Duodenal mucosa (tissue), 2 donors: Measurements from ENCODE around the gene DCDC2C.
"Not testable (repeated sequence)": the region's sequence is repeated elsewhere in the genome, so short reads cannot be mapped to it uniquely, and the experiment has no call there.

Source experiments
- H3K27ac ChIP-seq: one replicate; pipeline ENCODE4 v1.7.0; 2013; ENCODE audit warnings: low read depth, low read length
- H3K27me3 ChIP-seq, 2 donors: one replicate each; pipeline ENCODE4 v1.7.0; 2013; ENCODE audit warnings: low read length in 2 of 2, control low read depth in 1 of 2; ENCODE audit not compliant: insufficient read depth in 2 of 2, control insufficient read depth in 1 of 2
- H3K36me3 ChIP-seq, 2 donors: one replicate each; pipeline ENCODE4 v1.7.0; 2013; ENCODE audit warnings: low read length in 2 of 2, control low read depth in 1 of 2; ENCODE audit not compliant: insufficient read depth in 2 of 2, control insufficient read depth in 1 of 2
- H3K4me1 ChIP-seq, 2 donors: one replicate each; pipeline ENCODE4 v1.7.0; 2013; ENCODE audit warnings: low read length in 2 of 2, control low read depth in 1 of 2; ENCODE audit not compliant: insufficient read depth in 2 of 2, control insufficient read depth in 1 of 2
- H3K4me3 ChIP-seq, 2 donors: one replicate each; pipeline ENCODE4 v1.7.0; 2013; ENCODE audit warnings: low read length in 2 of 2, low read depth in 1 of 2
- H3K9ac ChIP-seq, 2 donors: one replicate each; pipeline ENCODE4 v1.7.0; 2013; ENCODE audit warnings: low read length in 2 of 2, low read depth in 1 of 2
- H3K9me3 ChIP-seq, 2 donors: one replicate each; pipeline ENCODE4 v1.7.0; 2013; ENCODE audit warnings: low read length in 2 of 2, control low read depth in 1 of 2; ENCODE audit not compliant: control insufficient read depth in 1 of 2

The DCDC2C gene

DNA sequence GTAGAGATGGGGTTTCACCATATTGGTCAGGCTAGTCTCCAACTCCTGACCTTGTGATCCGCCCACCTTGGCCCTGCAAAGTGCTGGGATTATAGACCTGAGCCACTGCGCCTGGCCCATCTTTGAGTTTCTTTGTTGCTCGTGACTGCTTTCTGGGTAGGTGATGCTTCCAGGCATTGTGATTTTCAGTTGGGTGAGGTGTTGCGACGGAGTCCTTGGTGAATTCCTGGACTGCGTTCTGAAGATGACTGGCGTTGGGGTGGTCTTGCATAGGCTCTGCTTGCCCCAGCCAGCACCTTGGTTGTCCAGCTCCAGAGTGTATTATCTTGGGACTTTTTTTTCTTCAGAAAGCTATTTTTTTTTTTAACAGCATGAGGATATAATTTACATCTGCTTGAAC, 103.4 kb downstream of the DCDC2C start:
- Histone ChIP-seq H3K4me3 (no peak overlapping the region), H3K4me1 (no peaks in the 10 kb centered on the region), H3K9ac (no peak overlapping the region), H3K27me3 (no peaks in the 10 kb centered on the region), H3K36me3 (no peaks in the 10 kb centered on the region), H3K27ac (no peak overlapping the region), H3K9me3 (peaks cover 0 to 4% of the 10 kb centered on the region in 2 donors)

DNA sequence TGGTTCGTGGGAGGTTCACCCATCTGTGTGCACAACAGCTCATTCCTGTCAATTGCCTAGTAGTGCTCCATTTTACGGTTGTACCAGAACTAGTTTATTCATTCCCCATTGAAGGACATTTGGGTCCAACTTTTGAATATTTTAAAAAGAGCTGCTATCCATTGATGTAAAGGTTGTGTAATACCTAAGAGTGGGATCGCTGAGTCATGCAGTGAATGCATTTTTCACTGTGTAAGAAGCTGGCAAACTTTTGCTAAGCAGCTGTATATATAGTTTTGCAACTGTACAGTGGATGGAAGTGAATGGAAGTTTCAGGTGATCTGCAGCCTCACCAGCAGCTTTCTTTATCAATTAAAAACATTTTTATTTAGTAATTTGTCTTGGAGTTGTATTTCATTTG, 104.5 kb downstream of the DCDC2C start:
- Histone ChIP-seq H3K36me3 (no peaks in the 10 kb centered on the region), H3K9me3 (peaks cover 0 to 4% of the 10 kb centered on the region in 2 donors), H3K27ac (no peak overlapping the region), H3K4me3 (no peak overlapping the region), H3K27me3 (no peaks in the 10 kb centered on the region), H3K9ac (no peak overlapping the region), H3K4me1 (no peaks in the 10 kb centered on the region)

DNA sequence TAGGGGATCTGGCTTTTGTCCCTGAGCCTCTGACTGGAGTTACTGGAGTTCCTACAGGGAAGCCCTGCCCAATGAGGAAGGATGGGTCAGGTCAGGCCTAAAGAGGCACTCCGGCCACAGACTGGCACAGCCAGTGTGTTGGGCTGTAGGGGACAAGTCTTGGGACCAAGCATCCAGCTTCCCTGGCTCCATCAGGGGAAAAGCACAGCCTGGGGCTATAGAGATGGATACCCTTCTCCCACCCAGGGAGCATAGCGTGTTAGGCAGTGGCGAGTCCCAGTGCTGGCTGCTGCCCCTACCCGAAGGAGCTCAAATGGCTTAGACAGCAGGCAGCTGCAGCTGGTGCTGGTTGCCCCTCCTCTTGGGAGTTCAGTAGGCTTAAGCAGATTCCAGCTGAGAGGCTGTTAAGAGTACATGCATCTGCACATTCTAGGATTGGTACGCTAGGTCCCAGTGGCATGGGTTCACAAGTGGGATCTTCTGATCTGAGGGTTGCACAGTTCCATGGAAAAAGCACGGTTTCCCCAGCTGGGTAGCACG, 111.4 kb downstream of the DCDC2C start:
- H3K4me1 ChIP-seq = no peaks in the 10 kb centered on the region
- H3K36me3 ChIP-seq = no peaks in the 10 kb centered on the region
- peaks cover 13 to 23% of the 10 kb centered on the region in 2 donors for H3K9me3 ChIP-seq
- H3K4me3 ChIP-seq = no peak overlapping the region
- H3K9ac ChIP-seq = no peak overlapping the region
- H3K27ac ChIP-seq = no peak overlapping the region
- no peaks in the 10 kb centered on the region for H3K27me3 ChIP-seq

DNA sequence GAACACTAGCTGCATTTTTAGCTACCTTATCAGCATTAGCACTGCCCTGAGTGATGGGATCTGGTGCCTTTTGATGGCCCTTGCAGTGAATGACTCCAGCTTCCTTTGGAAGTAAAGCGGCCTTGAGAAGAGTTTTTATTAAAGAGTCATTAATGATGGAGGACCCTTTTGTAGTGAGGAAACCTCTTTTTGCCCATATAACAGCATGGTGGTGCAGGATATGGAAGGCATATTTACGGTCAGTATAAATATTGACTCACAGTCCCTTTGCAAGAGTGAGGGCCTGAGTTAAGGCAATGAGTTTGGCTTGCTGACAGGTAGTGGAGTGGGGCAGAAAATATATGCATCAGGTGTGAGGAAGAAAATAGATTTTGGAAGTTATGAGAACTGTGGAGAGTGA, 113.8 kb downstream of the DCDC2C start:
- not testable (repeated sequence) for H3K9ac ChIP-seq, H3K36me3 ChIP-seq, H3K4me1 ChIP-seq, H3K27me3 ChIP-seq, H3K4me3 ChIP-seq, H3K27ac ChIP-seq
- peaks cover 13 to 23% of the 10 kb centered on the region in 2 donors for H3K9me3 ChIP-seq

DNA sequence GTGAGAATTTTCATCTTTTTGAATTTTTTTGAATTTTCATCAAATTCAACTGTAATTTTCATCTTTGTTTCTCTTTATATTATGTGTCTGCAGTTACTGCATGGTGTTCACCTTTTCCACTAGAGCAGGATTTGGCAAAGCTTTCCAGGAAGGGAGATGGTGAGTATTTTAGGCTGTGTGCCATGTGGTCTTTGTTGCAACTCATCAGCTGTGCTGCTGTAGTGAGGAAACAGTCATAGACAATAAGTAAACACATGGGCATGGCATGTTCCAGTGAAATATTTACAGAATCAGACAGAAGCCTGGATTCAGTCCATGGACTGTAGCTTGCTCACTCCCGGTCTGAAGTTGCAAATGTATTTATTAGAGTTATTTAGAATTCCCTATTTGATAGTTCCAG, 120.4 kb downstream of the DCDC2C start:
- Histone ChIP-seq H3K9ac (no peak overlapping the region), H3K27me3 (no peaks in the 10 kb centered on the region), H3K36me3 (no peaks in the 10 kb centered on the region), H3K4me3 (no peak overlapping the region), H3K4me1 (no peaks in the 10 kb centered on the region), H3K27ac (no peak overlapping the region), H3K9me3 (peaks cover 0 to 4% of the 10 kb centered on the region in 2 donors)

DNA sequence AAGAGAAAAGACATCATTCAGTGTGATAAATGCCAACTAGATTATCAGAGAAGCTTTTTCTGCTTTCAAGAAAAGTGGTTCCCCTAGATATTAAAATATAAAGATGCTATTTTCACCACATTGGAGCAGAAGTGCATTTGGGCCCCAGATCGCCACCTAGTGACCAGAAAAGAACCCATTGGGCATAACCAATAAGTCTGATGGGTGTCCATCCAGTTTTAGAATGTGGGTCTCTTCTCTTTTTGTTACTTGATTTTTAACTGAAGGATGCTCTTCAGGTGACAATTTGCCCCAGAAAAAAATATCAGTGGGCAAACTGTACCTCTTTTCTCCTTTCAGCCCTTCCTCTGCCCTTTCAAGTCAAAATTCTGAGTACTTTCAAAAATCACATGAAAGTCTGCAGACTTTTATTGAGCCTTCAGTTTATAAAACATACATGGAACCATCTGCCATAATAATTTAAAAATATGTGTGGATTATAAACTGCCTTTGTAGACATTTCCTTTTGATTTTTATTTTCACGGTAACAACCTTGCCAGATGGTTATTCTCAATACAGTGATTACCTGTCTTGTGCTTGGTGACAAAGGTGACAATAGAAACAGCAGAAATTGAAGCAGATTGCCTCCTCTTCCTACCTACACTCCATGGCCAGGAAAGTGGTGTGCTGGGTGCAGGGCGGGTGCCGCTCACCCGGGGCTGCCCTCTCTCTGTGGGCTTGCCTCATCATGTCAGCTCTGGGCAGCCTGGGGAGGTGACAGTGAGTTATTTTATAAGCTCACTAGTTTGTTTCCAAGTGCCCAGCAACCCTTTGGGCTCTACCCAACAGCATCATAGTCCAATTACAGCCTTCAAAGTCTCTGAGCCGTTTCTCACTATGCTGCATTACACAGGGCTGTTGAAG, 124.5 kb downstream of the DCDC2C start:
- Histone ChIP-seq H3K4me1 (no peaks in the 10 kb centered on the region), H3K4me3 (no peak overlapping the region), H3K27ac (no peak overlapping the region), H3K27me3 (no peaks in the 10 kb centered on the region), H3K9me3 (peaks cover 3 to 9% of the 10 kb centered on the region in 2 donors), H3K36me3 (no peaks in the 10 kb centered on the region), H3K9ac (no peak overlapping the region)

DNA sequence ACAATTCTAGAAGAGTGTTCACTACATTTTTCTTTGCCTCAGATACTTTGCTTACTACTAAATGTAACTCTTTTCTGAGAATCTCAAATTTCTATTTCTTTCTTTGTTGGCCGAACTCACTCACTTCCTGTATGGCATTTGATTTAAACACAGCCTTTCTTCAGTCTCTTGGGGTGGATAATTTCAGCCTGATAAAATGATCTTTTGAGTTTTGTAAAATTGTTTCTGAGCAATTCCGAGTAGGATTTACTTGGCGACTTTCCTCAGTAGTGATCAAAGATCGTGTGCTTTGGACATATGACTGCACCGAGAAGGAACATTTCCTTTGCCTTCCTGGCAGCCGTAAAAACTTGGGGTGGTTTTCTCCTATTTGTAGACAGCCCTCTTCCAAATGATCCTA, 127.4 kb downstream of the DCDC2C start:
- peaks cover 5 to 10% of the 10 kb centered on the region in 2 donors for H3K9me3 ChIP-seq
- no peaks in the 10 kb centered on the region for H3K36me3 ChIP-seq
- H3K27ac ChIP-seq = no peak overlapping the region
- no peaks in the 10 kb centered on the region for H3K4me1 ChIP-seq
- H3K4me3 ChIP-seq = no peak overlapping the region
- no peaks in the 10 kb centered on the region for H3K27me3 ChIP-seq
- H3K9ac ChIP-seq = no peak overlapping the region

DNA sequence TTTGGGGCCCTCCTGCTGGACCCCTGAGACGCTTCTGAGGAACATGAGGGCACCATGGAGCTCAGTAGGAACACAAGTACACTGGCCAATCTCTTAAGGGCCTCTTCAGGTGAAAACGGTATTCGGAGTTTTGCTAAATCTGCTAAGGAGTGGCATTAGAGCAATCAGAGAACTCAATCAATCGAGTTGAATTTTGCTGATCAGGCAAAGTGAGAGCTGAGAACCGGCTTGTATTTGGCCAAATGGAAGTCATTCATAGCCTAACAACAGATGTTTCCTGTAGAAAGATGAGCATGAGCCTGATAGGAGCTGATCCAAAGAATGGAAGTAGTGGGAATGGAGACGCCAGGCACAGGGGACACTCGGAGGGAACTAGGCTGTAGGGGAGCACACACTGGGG, 133.7 kb downstream of the DCDC2C start:
- Histone ChIP-seq H3K4me1 (no peaks in the 10 kb centered on the region), H3K9me3 (peaks cover 5 to 16% of the 10 kb centered on the region in 2 donors), H3K27me3 (no peaks in the 10 kb centered on the region), H3K4me3 (no peak overlapping the region), H3K27ac (no peak overlapping the region), H3K36me3 (no peaks in the 10 kb centered on the region), H3K9ac (no peak overlapping the region)

DNA sequence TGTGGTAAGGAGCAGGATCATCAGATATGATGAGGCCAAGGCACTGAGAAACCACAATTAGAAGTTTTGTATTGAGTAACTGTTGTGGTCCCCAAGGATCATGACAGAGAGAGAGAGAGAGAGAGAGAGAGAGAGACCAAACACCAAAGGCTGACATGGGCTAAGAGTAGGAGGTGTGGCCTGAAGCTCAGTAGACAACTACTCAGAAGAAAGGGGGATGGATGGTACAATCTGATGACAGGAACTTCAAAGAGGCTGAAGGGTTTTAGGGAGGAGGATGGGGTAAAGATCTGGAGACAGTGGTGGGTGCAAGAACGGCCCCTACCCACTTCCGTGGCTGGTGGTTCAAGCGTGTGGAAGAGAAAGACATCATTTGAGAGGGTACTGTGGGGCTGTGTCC, 135.0 kb downstream of the DCDC2C start:
- Histone ChIP-seq H3K27me3 (no peaks in the 10 kb centered on the region), H3K36me3 (no peaks in the 10 kb centered on the region), H3K9ac (no peak overlapping the region), H3K27ac (no peak overlapping the region), H3K4me3 (no peak overlapping the region), H3K9me3 (peaks cover 3 to 15% of the 10 kb centered on the region in 2 donors), H3K4me1 (no peaks in the 10 kb centered on the region)

DNA sequence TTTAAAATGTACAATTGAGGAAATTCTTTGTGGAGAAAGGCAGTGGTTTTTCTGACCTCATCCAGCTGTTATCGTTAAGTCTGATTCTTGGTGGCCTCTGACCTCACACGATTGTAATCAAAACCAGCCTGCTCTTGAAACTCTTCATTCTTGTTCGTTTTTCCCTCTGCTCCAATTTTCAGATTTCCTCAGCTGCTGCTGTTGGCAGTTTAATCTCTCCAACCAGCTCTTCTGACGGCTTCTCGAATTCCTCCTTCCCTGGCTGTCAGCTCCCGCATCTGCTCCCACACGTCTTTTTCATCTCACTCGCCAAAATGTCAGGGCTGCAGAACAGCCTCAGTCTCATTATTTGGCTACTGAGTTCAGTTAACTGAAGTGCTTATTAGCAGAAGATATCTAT, 136.1 kb downstream of the DCDC2C start:
- Histone ChIP-seq H3K4me1 (no peaks in the 10 kb centered on the region), H3K27me3 (no peaks in the 10 kb centered on the region), H3K4me3 (no peak overlapping the region), H3K9me3 (peaks cover 3 to 11% of the 10 kb centered on the region in 2 donors), H3K9ac (no peak overlapping the region), H3K27ac (no peak overlapping the region), H3K36me3 (no peaks in the 10 kb centered on the region)
